ENCODE data around the gene PTPRE. TPM values are rescaled to one million over a fixed set of nuclear protein-coding genes. Genes with fewer than 3 reads are reported as not detected.
"Not testable (repeated sequence)": the region's sequence is repeated elsewhere in the genome, so short reads cannot be mapped to it uniquely, and the experiment has no call there.

Gene PTPRE
- total RNA-seq, 1 donor from 2014 or later = 70.6 TPM

DNA sequence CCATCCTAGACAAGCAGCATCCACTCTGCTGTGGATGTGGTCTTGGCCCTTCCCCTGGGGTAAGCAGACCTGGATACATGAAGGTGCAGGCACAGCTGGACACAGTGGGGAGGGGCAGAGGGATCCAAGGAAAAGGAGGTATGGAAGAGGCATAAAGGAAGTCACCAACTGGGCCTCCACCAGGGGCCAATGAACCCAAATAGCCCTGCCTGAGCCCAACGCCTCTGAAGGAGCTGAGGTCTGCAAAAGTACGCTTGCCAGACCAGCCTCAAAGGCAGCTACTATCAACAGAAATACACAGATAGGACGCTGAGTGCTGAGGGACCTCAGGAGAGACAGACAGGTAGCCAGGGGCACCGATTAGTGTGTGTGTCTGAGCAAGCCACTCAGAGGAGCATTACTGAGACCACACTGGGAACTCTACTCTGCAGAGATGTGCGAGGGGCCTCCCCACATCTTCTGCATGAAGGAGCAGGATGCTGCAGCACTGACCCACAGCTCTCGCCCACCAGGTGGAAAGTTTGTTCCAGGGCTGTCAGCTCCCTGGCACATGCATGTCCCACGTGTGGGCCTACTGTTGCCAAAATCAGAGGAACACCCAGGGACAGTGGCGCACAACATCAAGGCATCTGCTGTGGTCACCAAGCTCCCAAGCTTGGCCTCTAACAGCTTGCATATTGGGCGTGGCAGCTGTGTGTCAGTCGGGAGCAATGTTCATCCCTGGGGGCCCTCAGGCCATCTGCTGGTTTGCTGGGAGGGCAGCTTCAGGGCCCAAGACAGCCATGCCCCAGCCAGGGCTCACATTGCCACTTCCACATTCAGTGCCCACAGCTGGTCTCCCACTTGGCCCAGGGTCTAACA, 179.3 kb downstream of the PTPRE start:
- no peaks in the 10 kb centered on the region for H3K4me1 ChIP-seq
- H3K9me3 ChIP-seq = no peaks in the 10 kb centered on the region
- H3K36me3 ChIP-seq = peaks cover 28% of the 10 kb centered on the region
- intact Hi-C loops (cut with DNase I) = no loop called here
- TF ChIP-seq, protein P1, sequence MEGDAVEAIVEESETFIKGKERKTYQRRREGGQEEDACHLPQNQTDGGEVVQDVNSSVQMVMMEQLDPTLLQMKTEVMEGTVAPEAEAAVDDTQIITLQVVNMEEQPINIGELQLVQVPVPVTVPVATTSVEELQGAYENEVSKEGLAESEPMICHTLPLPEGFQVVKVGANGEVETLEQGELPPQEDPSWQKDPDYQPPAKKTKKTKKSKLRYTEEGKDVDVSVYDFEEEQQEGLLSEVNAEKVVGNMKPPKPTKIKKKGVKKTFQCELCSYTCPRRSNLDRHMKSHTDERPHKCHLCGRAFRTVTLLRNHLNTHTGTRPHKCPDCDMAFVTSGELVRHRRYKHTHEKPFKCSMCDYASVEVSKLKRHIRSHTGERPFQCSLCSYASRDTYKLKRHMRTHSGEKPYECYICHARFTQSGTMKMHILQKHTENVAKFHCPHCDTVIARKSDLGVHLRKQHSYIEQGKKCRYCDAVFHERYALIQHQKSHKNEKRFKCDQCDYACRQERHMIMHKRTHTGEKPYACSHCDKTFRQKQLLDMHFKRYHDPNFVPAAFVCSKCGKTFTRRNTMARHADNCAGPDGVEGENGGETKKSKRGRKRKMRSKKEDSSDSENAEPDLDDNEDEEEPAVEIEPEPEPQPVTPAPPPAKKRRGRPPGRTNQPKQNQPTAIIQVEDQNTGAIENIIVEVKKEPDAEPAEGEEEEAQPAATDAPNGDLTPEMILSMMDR (IDR thresholded peaks at IDR 0.05) = no peak
- peak; percentile 53 for DNase-seq
- H3K4me3 ChIP-seq = no peak overlapping the region
- ATAC-seq = peak; percentile 30
- no peaks in the 10 kb centered on the region for H3K27me3 ChIP-seq
- H3K27ac ChIP-seq = no peak overlapping the region

DNA sequence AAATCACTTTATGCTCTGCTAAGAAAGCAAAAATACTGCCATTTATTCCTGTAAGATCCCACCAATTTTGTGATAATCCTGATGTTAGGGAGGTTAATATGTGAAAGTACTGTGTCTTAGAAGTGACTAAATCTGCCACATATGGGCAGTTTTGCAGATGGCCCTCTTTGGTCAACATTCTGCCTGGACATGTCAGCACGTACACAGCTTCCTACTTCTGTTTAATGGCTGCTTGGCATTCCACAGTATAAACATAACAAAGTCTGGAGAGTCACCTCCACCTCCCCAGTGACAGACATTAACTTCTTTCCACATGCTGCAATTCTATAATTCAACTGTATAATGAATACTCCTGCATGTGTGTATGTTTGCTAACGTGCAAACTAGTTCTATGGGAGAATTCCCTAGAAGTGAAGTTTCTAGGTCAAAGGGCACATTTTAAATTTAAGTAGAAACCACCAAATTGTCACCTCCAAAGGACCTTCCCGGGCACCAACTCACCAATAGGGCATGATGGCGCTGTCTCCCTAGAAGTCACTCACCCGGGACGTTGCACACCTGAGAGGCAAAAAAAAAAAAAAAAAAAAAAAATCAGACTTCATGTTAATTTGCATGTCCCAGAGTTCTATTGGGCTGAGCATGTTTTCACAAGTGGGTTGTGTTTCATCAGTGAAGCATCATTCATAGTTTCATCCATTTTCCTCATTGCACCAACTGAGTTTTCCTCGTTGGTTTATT, 180.4 kb downstream of the PTPRE start:
- Histone ChIP-seq H3K4me1 (no peaks in the 10 kb centered on the region), H3K27ac (no peak overlapping the region), H3K4me3 (no peak overlapping the region), H3K36me3 (peaks cover 22% of the 10 kb centered on the region), H3K9me3 (no peaks in the 10 kb centered on the region), H3K27me3 (no peaks in the 10 kb centered on the region)
- TF ChIP-seq, protein P1 (IDR thresholded peaks at IDR 0.05) = no peak
- intact Hi-C loops (cut with DNase I) = no loop called here
- DNase-seq = no peak
- ATAC-seq = no peak

DNA sequence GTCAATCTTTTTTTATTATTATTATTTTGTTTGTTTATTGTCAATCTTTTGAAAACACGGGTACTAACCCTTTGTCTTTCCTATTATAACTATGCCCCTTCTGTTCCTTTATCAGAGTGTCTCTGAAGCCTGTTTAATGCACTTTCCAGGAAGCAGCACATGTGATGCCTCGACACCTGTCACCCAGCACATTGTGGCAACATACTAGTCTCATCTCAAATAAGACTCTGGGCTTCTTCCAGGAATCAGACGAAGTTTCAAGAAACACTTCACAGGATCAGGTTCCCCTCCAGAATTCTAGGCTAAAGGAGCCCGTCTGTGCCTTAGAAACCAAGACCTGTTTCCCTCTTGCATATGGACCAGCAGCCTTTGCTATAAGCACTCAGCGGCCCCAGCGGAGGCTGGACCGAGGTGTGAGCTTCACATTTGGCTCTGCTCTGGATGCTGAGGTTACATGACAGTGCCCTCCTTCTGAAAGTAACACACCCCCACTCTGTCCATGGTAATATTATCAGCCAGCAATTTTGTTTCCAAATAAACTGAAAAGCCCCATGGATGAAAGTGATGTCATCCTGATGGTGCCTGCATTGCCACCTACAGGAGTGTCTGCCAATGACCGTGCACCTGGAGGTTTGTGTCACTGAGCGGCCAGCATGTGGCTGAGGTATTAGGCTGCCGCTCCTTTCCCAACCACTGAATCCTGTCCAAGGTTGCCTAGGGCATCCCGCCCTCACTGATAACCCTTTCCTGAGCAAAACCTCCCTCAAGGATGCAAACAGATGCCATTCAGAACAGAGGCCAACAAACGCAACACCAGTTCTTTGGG, 181.2 kb downstream of the PTPRE start:
- no peaks in the 10 kb centered on the region for H3K27me3 ChIP-seq
- TF ChIP-seq, protein P1 (IDR thresholded peaks at IDR 0.05) = no peak
- ATAC-seq (peak; percentile 43), DNase-seq (no peak)
- no peaks in the 10 kb centered on the region for H3K4me1 ChIP-seq
- no peak overlapping the region for H3K27ac ChIP-seq
- peaks cover 14% of the 10 kb centered on the region for H3K36me3 ChIP-seq
- no peaks in the 10 kb centered on the region for H3K9me3 ChIP-seq
- intact Hi-C loops (cut with DNase I) = no loop called here
- H3K4me3 ChIP-seq = no peak overlapping the region

DNA sequence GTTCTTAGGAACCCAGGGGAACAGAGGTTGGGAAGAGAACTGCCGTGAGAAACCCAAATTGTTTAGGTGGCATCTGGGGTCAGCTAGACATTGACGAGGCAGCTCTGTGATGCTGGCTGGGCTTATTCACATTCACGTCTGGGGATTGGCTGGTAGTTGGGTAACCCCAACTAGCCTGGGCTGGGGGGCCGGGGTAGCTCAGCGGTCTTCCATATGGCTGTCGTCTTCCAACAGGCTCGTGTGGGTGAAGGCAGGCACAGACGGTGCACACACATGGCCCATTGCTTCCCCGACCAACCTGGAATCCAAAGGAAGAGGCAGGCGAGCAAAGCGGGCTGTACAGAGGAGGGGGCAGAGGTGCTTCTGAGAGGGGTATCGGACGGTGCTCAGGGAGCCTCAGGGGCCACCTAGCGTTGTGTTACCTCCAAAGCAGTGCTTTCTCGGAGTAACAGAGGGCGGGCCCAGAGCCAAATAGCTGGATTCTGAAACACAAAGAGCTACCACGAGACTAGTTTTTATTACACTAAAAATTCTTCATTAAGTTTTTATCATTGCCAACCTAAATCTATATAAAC, 184.8 kb downstream of the PTPRE start:
- ATAC-seq = no peak
- Histone ChIP-seq H3K9me3 (no peaks in the 10 kb centered on the region), H3K27ac (no peak overlapping the region), H3K4me1 (no peaks in the 10 kb centered on the region), H3K27me3 (no peaks in the 10 kb centered on the region), H3K36me3 (no peaks in the 10 kb centered on the region), H3K4me3 (no peak overlapping the region)
- intact Hi-C loops (cut with DNase I) = no loop called here
- no peak for DNase-seq
- TF ChIP-seq, protein P1 (IDR thresholded peaks at IDR 0.05) = no peak

DNA sequence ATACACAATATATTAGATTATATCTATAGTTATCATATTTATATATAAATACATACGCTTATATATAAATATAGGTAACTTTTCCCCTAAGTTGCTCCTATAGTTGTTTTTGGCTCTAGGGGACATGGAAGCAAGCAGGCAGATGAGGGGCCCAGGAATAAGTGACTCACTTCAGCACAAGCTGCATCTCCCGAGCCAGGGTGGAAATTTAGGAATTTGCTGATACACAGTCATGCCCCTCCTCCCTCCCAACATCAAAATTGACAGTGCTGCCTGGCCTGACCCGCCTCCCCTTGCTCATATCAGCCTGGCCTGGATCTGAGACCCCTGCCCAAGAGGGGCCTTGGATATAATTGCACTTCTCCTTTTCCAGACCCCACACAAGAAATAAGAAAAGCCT, 185.6 kb downstream of the PTPRE start:
- TF ChIP-seq, protein P1 (IDR thresholded peaks at IDR 0.05) = no peak
- DNase-seq = no peak

DNA sequence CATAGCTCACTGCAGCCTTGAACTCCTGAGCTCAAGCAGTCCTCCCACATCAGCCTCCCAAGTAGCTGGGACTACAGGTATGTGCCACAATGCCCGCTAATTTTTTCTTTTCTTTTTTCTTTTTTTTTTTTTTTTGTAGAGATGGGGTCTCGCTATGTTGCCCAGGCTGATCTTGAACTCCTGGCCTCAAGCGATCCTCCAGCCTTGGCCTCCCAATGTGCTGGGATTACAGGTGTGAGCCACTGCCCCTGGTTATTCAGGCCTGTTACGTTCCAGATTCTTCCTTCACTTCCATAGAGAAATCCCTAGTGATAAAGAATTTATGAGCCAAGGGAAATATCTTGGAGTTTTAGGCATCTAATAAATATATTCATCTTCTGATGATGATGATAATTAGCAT, 187.7 kb downstream of the PTPRE start:
- intact Hi-C loops (cut with DNase I) = not testable (repeated sequence)

More for the DNA sequence above, 185.6 kb downstream of the PTPRE start:
- H3K9me3 ChIP-seq = no peaks in the 10 kb centered on the region
- intact Hi-C loops (cut with DNase I) = no loop called here
- H3K27me3 ChIP-seq = no peaks in the 10 kb centered on the region
- H3K36me3 ChIP-seq = no peaks in the 10 kb centered on the region
- no peaks in the 10 kb centered on the region for H3K4me1 ChIP-seq
- H3K27ac ChIP-seq = no peak overlapping the region
- no peak for ATAC-seq
- H3K4me3 ChIP-seq = no peak overlapping the region

More for the DNA sequence above, 187.7 kb downstream of the PTPRE start:
- not testable (repeated sequence) for ATAC-seq, H3K36me3 ChIP-seq, H3K4me3 ChIP-seq, H3K27ac ChIP-seq, DNase-seq, H3K4me1 ChIP-seq, H3K27me3 ChIP-seq, H3K9me3 ChIP-seq

Measured in upper lobe of right lung (tissue), 1 donor.